ENCODE data around the gene HKDC1. TPM values are rescaled to one million over a fixed set of nuclear protein-coding genes. Genes with fewer than 3 reads are reported as not detected.
"Not testable (repeated sequence)": the region's sequence is repeated elsewhere in the genome, so short reads cannot be mapped to it uniquely, and the experiment has no call there.

Gene HKDC1, protein sequence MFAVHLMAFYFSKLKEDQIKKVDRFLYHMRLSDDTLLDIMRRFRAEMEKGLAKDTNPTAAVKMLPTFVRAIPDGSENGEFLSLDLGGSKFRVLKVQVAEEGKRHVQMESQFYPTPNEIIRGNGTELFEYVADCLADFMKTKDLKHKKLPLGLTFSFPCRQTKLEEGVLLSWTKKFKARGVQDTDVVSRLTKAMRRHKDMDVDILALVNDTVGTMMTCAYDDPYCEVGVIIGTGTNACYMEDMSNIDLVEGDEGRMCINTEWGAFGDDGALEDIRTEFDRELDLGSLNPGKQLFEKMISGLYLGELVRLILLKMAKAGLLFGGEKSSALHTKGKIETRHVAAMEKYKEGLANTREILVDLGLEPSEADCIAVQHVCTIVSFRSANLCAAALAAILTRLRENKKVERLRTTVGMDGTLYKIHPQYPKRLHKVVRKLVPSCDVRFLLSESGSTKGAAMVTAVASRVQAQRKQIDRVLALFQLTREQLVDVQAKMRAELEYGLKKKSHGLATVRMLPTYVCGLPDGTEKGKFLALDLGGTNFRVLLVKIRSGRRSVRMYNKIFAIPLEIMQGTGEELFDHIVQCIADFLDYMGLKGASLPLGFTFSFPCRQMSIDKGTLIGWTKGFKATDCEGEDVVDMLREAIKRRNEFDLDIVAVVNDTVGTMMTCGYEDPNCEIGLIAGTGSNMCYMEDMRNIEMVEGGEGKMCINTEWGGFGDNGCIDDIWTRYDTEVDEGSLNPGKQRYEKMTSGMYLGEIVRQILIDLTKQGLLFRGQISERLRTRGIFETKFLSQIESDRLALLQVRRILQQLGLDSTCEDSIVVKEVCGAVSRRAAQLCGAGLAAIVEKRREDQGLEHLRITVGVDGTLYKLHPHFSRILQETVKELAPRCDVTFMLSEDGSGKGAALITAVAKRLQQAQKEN
- 1 to 10 TPM in 1 of 2 donors, under 1 TPM in 1; 0.62 to 1.6 TPM for total RNA-seq

DNA sequence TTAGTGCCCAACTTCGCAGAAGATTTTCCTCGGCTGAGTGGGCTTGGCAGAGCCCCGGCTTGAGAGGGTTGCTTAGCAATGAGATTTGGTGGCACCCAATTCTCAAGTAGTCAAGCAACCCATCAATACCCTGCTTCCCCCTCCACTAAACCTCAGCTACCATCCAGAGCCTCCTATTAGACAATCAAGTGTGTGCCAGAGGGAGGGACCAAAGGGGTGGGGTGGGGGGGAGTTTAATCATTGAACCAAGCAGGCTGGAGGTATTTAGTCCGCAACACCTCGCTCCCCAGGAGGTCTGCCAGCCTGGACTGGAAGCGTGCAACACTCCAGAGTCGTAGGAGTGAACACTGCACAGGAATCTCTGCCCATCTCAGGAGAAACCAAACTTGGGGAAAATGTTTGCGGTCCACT, at the start of gene HKDC1:
Gene HKDC1 (plus strand): TSS at position 292 of the 411 bp plus-strand sequence. CDS start 104 bp downstream, at position 396.
- Mint-ChIP-seq H3K9me3 (no peaks in the 10 kb centered on the region), H3K4me3 (no peak within 1 kb of the TSS), H3K27me3 (ENCODE audit: low read depth) (peaks cover 8% of the 10 kb centered on the region), H3K4me1 (ENCODE audit: low read depth) (peaks cover 39% of the 10 kb centered on the region), H3K27ac (no peak within 1 kb of the TSS), H3K36me3 (ENCODE audit: insufficient read depth in 2 of 2) (no peaks in the 10 kb centered on the region)
- no peak for DNase-seq
- ATAC-seq (replicated peaks in 1 of 2), result no peak

DNA sequence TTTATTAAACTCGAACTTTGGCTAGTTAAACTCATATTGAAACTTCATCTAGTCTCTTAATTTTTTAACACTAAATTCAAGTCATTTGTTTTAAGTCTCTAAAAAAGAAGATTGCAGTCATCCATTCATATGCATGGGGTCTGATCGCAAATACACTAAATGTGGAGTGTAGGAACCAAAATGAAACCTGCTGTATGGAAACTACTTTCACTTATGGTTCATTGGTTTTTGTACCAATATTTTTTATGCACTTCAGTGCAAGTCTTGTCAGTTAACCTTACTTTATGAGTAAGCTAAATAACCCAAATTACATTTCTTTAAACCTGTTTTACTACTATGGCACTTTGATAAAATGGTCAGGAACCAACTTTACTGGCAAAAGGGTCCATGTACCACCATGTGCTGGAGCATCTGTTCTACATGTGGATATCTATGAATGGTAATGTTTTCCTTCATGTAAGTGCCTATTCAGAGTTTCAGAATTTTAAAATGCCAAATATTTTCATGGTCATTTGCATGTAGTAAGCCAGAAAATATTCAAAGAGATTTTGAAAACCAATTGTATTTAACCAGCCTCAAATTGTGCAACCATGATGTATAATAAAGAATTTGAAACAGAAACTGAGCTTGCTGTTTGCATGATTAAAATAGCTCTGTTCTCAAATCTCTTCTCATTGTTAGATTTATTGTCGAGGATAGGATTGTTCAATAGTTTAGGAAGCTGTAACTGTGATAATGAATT, 47.7 kb upstream of the HKDC1 start:
- no peaks in the 10 kb centered on the region for H3K36me3 Mint-ChIP-seq (ENCODE audit: insufficient read depth in 2 of 2)
- ATAC-seq (replicated peaks in 1 of 2), result no peak
- H3K9me3 Mint-ChIP-seq, result no peaks in the 10 kb centered on the region
- no peak for DNase-seq
- no peaks in the 10 kb centered on the region for H3K4me1 Mint-ChIP-seq (ENCODE audit: low read depth)
- H3K4me3 Mint-ChIP-seq, result no peak overlapping the region
- H3K27ac Mint-ChIP-seq, result no peak overlapping the region
- no peaks in the 10 kb centered on the region for H3K27me3 Mint-ChIP-seq (ENCODE audit: low read depth)

DNA sequence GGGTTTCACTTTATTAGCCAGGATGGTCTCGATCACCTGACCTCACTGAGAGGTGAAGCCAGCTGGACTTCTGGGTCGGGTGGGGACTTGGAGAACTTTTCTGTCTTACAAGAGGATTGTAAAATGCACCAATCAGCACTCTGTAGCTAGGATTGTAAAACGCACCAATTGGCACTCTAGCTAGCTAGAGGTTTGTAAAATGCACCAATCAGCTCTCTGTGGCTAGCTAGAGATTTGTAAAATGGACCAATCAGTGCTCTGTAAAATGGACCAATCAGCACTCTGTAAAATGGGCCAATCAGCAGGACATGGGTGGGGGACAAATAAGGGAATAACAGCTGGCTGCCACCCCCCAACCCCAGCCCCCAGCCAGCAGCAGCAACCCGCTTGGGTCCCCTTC, 44.8 kb upstream of the HKDC1 start:
- not testable (repeated sequence) for H3K9me3 Mint-ChIP-seq; H3K27me3 Mint-ChIP-seq (ENCODE audit: low read depth); DNase-seq; ATAC-seq (replicated peaks in 1 of 2); H3K36me3 Mint-ChIP-seq (ENCODE audit: insufficient read depth in 2 of 2); H3K4me3 Mint-ChIP-seq; H3K27ac Mint-ChIP-seq
- H3K4me1 Mint-ChIP-seq (ENCODE audit: low read depth), result peaks cover 14% of the 10 kb centered on the region

DNA sequence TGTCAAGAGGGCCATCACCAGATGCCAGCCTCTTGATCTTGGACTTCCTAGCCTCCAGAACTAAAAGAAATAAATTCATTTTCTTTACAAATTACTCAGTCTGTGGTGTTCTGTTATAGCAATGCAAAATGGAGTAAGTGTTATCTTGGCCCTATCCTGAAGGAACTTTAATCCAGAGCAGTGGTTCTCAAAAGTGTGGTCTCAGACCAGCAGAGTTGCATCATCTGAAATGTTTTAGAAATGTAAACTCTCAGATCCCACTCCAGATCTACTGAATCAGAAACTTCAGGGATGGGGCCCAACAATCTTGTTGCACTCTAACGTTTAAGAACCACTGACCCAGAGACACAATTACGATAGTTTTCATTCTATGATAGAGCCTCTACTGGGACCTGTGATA, 43.3 kb upstream of the HKDC1 start:
- no peaks in the 10 kb centered on the region for H3K27me3 Mint-ChIP-seq (ENCODE audit: low read depth)
- H3K36me3 Mint-ChIP-seq (ENCODE audit: insufficient read depth in 2 of 2), result peaks cover 4% of the 10 kb centered on the region in 2 donors
- peaks cover 25% of the 10 kb centered on the region for H3K4me1 Mint-ChIP-seq (ENCODE audit: low read depth)
- H3K27ac Mint-ChIP-seq, result no peak overlapping the region
- no peak overlapping the region for H3K4me3 Mint-ChIP-seq
- DNase-seq (no peak), ATAC-seq (replicated peaks in 1 of 2) (no peak)
- no peaks in the 10 kb centered on the region for H3K9me3 Mint-ChIP-seq

DNA sequence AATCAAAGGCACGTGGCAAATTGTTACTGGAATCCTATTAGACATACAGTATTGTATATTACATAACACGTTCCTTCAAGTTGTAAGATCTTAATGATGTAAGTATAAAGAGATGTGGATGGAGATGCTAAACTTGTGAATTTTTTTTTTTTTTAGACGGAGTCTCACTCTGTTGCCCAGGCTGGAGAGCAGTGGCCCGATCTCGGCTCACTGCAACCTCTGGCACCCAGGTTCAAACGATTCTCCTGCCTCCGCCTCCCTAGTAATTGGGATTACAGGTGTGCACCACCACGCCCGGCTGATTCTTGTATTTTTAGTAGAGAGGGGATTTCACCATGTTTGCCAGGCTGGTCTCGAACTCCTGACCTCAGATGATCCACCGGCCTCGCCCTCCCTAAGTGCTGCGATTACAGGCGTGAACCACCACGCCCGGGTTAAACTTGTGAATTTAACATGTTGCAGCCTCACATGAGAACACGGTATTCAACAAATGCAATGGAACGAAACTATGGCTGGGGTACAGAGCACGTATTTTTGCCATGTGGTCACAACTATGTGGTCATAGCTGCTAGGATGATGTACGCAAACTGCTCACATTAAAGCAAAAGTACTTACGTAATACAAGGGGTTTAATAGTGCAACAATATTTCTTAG, 40.9 kb upstream of the HKDC1 start:
- Mint-ChIP-seq H3K27ac (peak overlapping the region; percentile 100), H3K9me3 (no peaks in the 10 kb centered on the region), H3K27me3 (ENCODE audit: low read depth) (no peaks in the 10 kb centered on the region), H3K4me1 (ENCODE audit: low read depth) (peaks cover 45% of the 10 kb centered on the region), H3K36me3 (ENCODE audit: insufficient read depth in 2 of 2) (peaks cover 4 to 6% of the 10 kb centered on the region in 2 donors), H3K4me3 (peak overlapping the region; percentile 95 to 99)
- ATAC-seq (replicated peaks in 1 of 2) (peak; percentile 30 to 34), DNase-seq (peak in 1 of 2 donors; percentile 7)

DNA sequence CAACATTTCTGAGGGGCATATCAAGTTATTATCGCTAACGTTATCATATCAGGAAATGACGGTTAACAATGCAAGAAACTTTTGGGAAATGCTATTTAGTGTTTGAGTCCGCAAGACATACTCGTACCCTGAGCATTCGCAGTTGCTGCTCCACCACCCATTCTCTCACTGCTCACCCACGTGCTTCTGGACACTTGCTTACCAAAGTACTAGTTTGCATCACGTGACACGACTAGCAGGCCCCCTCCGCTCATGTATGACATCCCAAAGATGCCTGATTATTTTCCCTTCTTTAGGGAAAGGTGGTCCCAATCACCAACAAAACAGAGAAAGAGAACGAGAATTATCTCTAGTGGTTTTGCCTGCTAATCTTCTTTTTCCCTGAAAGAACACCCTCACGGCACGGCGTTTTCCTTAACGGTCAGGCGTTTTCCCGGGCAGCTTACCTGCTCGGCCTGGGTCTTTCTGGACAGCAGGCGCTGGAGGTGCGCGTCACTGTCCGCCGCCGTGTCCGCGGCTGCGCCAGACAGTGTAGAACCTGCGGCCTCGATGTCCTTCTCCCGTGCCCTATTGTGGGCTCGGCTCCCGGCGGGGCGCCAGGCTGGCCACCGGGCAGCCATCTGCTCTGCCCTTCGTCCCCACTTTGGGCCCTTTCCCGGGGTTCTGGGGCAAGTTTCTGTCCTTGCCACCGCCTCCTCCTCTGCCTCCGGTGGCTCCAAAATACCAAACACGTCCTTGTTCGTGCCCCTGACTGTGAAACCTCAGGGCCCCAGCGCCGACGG, 40.2 kb upstream of the HKDC1 start, which contains the start of gene SUPV3L1:
Gene SUPV3L1 (plus strand): TSS at position 492 of the 782 bp plus-strand sequence. CDS start 58 bp downstream, at position 550.
- Mint-ChIP-seq H3K36me3 (ENCODE audit: insufficient read depth in 2 of 2) (peaks cover 4 to 6% of the 10 kb centered on the region in 2 donors), H3K9me3 (no peaks in the 10 kb centered on the region), H3K27ac (peak within 1 kb of the TSS; percentile 100), H3K27me3 (ENCODE audit: low read depth) (no peaks in the 10 kb centered on the region), H3K4me3 (peak within 1 kb of the TSS; percentile 95 to 99), H3K4me1 (ENCODE audit: low read depth) (peaks cover 45% of the 10 kb centered on the region)
- ATAC-seq (replicated peaks in 1 of 2) (peak; percentile 86 to 88), DNase-seq (peak; percentile 89 to 94)

DNA sequence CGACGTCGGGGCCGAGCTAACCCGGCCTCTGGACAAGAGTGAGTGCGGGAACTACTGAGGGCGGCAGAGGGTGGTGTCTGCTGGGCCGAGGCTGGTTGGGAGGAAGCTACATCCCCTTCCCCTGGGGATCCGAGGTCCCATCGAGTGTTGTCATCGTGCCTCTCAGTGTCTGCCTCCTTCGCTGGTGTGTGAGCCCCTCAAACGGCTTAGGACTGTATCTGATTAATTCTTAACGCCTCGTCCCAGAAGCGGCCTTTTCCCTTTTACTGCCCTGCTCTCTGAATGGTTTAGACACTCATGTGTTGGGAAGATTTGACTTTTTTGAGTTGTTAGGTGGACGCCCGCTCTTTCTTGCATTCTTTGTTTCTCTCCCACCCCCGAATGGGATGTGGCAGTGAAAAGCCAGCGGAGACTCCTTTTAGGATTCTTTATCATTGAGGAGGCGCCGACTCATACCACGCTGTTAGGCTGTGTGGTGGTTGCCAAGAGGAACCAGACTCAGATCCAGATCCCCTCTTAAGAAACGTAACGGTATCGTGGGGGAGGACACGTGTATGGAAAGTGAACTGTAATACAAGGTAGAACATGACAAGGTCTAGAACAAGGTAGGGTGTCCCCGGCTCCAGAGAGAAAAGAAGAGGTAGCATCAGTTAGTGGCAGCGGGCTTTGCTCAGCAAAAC, 39.5 kb upstream of the HKDC1 start:
- DNase-seq (peak; percentile 45 to 49), ATAC-seq (replicated peaks in 1 of 2) (peak; percentile 54 to 55)
- peaks cover 4 to 6% of the 10 kb centered on the region in 2 donors for H3K36me3 Mint-ChIP-seq (ENCODE audit: insufficient read depth in 2 of 2)
- no peaks in the 10 kb centered on the region for H3K9me3 Mint-ChIP-seq
- H3K27ac Mint-ChIP-seq, result peak overlapping the region; percentile 100
- H3K4me3 Mint-ChIP-seq, result peak overlapping the region; percentile 95 to 99
- H3K4me1 Mint-ChIP-seq (ENCODE audit: low read depth), result peaks cover 45% of the 10 kb centered on the region
- H3K27me3 Mint-ChIP-seq (ENCODE audit: low read depth), result no peaks in the 10 kb centered on the region

DNA sequence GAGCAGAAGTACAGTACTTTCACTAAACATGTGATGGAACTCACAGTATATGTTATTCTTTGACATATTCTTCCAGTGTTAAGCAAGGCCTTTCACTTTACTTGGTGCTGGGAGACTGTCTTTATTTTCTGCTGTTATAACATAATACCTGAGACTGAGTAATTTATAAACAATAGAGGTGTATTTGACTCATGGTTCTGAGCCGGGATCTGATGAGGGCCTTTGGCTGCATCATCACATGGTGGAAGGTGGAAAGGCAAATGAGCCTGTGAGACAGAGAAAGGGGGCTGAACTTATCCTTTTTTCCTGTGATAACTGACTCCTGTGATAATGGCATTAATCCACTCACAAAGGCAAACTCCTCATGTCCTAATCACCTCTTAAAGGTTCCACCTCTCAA, 38.7 kb upstream of the HKDC1 start:
- DNase-seq, result no peak
- Mint-ChIP-seq H3K27ac (peak overlapping the region; percentile 100), H3K27me3 (ENCODE audit: low read depth) (no peaks in the 10 kb centered on the region), H3K4me1 (ENCODE audit: low read depth) (peaks cover 53% of the 10 kb centered on the region), H3K4me3 (peak overlapping the region; percentile 95 to 99), H3K9me3 (no peaks in the 10 kb centered on the region), H3K36me3 (ENCODE audit: insufficient read depth in 2 of 2) (peaks cover 4 to 8% of the 10 kb centered on the region in 2 donors)
- no peak for ATAC-seq (replicated peaks in 1 of 2)

DNA sequence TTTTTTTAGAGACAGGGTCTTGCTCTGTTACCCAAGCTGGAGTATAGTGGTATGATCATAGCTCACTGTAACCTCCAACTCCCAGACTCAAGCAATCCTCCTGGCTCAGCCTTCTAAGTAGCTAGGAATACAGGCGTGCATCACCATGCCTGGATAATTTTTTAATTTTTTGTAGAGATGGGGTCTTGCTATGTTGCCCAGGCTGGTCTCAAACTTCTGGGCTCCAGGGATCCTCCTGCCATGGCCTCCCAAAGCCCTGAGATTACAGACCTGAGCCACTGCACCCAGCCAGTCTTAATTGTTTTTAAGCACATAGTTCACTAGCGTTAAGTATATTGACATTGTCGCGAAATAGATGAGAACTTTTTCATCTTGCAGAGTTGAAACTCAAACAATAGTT, 38.1 kb upstream of the HKDC1 start:
- peaks cover 4 to 13% of the 10 kb centered on the region in 2 donors for H3K36me3 Mint-ChIP-seq (ENCODE audit: insufficient read depth in 2 of 2)
- peaks cover 56% of the 10 kb centered on the region for H3K4me1 Mint-ChIP-seq (ENCODE audit: low read depth)
- peak overlapping the region; percentile 25 for H3K27ac Mint-ChIP-seq
- ATAC-seq (replicated peaks in 1 of 2) (no peak), DNase-seq (no peak)
- H3K27me3 Mint-ChIP-seq (ENCODE audit: low read depth), result no peaks in the 10 kb centered on the region
- no peaks in the 10 kb centered on the region for H3K9me3 Mint-ChIP-seq
- H3K4me3 Mint-ChIP-seq, result no peak overlapping the region

DNA sequence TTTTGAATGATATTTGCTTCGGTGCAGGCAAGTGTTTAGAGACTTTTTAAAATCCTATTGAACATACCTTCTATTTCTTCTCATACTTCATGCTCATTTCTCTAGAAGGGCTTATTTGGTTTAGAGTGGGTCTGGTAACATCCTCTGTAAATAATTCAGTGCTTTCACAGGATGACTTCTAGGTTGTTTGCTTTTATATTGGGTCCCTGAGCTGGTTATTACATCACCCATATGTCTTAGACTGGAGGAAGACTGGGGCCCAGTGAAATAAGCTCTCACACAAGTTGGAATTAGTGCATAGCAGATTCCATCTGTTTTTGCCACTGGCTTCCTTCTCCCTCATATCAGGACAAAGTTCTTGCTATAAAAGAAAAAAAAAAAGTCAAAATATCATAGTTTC, 33.6 kb upstream of the HKDC1 start:
- no peak for ATAC-seq (replicated peaks in 1 of 2)

DNA sequence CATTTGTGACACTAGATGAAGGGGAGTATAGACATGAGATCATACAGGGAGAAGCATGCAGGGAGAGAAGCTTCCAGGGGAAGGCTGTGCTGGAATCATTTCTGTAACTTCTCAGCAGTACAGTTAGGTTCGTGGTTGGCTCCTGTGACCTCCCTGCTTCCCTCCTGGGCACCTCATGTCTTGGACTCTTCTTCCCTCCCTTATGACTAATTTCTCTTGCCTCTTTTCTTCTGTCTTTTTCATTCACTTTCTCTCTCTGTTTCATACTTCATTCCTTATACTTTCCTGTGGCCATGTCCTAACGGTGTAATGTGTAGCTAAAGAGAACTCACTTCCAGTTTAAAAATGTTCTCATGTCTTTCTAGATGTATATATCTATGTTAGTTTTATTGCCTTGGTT, 19.1 kb upstream of the HKDC1 start:
- H3K9me3 Mint-ChIP-seq, result no peaks in the 10 kb centered on the region
- ATAC-seq (replicated peaks in 1 of 2) (peak in 1 of 2 donors; percentile 40), DNase-seq (no peak)
- H3K27me3 Mint-ChIP-seq (ENCODE audit: low read depth), result no peaks in the 10 kb centered on the region
- H3K27ac Mint-ChIP-seq, result peak overlapping the region; percentile 87
- H3K36me3 Mint-ChIP-seq (ENCODE audit: insufficient read depth in 2 of 2), result peaks cover 3 to 19% of the 10 kb centered on the region in 2 donors
- H3K4me3 Mint-ChIP-seq, result peak overlapping the region in 1 of 2 donors; percentile 20
- H3K4me1 Mint-ChIP-seq (ENCODE audit: low read depth), result peaks cover 41% of the 10 kb centered on the region

More for the DNA sequence above, 33.6 kb upstream of the HKDC1 start:
- Mint-ChIP-seq H3K27me3 (ENCODE audit: low read depth) (no peaks in the 10 kb centered on the region), H3K4me3 (no peak overlapping the region), H3K9me3 (no peaks in the 10 kb centered on the region), H3K36me3 (ENCODE audit: insufficient read depth in 2 of 2) (peaks cover 0 to 22% of the 10 kb centered on the region in 2 donors), H3K27ac (peak overlapping the region; percentile 77), H3K4me1 (ENCODE audit: low read depth) (peaks cover 39% of the 10 kb centered on the region)
- DNase-seq, result no peak

Data from activated T-cell treated with anti-CD3 and anti-CD28 coated beads, Interleukin-2, amount 50 U/mL, for 72 hours (primary cell).